HFF-Myc (cell line): Measurements from ENCODE around the gene KRT17.

ENCODE experiments used
- DNase-seq: peaks from one replicate; pipeline ENCODE4 v3.0.0-alpha.2; 2011; ENCODE audit warnings: low read depth; ENCODE audit errors: extremely low read depth
- H3K4me3 ChIP-seq: replicated peaks from 2 replicates; pipeline ENCODE4 v1.5.1; 2011; ENCODE audit warnings: low read depth, mild to moderate bottlenecking, control low read depth, low read length
- TF ChIP-seq, protein P1 (sequence below): IDR thresholded peaks from 2 replicates; pipeline ENCODE4 v1.5.1; 2012; ENCODE audit warnings: mild to moderate bottlenecking, low read depth, low read length, control low read depth; ENCODE audit errors: missing control alignments

KRT17 gene

DNA sequence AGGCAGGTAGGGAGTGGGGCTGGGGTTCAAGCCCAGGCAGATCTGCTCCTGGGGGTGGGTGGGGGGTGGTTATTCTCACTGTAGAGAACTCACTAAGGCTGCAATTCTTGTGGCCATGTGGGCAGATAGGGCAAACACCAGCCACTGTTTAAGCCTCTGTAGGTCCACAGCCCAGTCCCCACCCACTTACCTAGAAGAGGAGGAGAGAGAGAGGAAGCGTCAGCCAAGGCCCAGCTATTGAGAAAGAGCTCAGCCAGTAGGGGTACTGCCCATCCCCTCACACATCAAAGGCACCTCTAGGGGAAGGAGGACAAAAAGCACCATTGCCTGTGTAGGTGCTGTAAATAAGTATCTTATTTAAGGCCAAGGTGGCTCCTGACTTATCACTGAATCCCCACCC, 24.7 kb downstream of the KRT17 start:
- no peak for DNase-seq
- no peak overlapping the region for H3K4me3 ChIP-seq
- TF ChIP-seq, protein P1, sequence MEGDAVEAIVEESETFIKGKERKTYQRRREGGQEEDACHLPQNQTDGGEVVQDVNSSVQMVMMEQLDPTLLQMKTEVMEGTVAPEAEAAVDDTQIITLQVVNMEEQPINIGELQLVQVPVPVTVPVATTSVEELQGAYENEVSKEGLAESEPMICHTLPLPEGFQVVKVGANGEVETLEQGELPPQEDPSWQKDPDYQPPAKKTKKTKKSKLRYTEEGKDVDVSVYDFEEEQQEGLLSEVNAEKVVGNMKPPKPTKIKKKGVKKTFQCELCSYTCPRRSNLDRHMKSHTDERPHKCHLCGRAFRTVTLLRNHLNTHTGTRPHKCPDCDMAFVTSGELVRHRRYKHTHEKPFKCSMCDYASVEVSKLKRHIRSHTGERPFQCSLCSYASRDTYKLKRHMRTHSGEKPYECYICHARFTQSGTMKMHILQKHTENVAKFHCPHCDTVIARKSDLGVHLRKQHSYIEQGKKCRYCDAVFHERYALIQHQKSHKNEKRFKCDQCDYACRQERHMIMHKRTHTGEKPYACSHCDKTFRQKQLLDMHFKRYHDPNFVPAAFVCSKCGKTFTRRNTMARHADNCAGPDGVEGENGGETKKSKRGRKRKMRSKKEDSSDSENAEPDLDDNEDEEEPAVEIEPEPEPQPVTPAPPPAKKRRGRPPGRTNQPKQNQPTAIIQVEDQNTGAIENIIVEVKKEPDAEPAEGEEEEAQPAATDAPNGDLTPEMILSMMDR: no peak

DNA sequence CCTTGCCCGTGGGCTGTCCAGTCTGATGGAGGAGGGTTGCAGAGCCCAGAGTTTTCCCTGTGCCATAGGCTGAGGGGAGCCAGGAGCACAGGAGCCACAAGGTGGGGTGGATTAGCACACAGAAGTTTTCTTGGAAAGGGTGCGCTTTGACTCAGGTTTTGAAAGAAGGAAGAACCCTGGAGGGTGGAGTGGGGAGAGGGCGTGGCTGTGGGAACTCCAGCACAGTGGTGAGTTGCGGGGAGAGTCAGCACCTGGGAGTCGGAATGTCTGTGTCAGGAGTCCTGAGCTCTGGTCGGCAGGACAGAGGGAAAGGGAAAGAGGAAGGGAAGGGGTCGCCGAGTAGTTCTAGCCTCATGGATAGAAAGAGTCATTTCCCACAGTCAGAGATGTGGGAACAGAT, 28.8 kb downstream of the KRT17 start:
- H3K4me3 ChIP-seq: no peak overlapping the region
- no peak for DNase-seq
- TF ChIP-seq, protein P1: no peak

DNA sequence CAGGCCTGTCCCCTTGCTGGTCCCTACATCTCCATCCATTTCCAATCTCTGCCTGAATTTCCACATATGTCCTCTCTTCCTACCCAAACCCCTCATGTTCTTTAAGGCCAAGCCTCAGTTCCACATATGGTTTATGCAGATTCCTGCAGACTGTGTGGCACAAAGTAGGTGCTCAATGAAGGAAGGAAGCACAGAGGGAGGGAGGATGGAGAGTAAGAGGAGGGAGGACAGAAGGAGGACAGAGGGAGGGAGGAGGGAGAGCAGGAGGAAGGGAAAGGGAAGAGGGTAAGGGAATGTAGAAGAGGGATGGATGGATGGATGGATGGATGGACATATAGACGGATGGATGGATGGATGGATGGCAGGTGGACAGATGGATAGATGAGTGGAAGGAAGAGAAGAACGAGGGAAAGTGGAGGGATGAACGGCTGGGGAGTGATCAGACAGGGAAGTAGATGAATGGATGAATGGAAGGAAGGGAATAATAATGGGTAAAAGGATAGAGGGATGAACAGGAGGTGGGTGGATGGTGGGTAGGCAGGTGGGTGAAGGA, 29.9 kb downstream of the KRT17 start:
- TF ChIP-seq, protein P1: no peak
- DNase-seq: no peak
- H3K4me3 ChIP-seq: no peak overlapping the region

DNA sequence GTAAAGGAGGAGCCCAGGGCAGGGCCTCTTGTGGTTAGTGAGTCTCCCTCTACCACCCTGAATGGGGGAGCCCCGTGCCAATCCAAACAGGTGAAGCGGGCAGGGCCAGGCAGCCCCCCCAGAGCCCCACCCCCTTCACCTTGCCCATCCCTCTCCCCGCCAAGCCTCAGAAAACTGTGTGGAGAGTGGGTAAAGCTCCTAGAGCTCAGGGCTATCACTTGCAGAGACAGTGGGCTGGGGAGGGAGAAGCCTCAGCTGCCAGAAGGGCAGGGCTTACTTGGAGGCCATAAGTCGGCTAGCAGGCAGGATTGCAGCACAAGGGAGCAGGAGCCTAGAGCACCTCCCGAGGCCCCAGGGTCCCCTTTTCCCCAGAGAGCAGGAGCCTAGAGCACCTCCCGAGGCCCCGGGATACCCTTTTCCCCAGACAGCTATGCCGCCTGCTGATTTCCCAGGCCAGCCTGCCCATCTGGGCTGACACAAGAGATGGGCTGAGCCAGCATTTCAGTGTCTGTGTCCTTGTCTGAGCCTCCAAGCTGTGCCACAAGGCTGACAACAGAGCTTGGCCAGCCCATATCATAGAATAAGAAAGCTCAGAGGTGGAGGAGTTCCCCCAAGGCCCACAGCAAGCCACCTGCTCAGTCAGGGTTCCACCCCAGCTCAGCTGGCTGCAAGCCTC, 30.9 kb downstream of the KRT17 start:
- TF ChIP-seq, protein P1: no peak
- DNase-seq: no peak
- no peak overlapping the region for H3K4me3 ChIP-seq

DNA sequence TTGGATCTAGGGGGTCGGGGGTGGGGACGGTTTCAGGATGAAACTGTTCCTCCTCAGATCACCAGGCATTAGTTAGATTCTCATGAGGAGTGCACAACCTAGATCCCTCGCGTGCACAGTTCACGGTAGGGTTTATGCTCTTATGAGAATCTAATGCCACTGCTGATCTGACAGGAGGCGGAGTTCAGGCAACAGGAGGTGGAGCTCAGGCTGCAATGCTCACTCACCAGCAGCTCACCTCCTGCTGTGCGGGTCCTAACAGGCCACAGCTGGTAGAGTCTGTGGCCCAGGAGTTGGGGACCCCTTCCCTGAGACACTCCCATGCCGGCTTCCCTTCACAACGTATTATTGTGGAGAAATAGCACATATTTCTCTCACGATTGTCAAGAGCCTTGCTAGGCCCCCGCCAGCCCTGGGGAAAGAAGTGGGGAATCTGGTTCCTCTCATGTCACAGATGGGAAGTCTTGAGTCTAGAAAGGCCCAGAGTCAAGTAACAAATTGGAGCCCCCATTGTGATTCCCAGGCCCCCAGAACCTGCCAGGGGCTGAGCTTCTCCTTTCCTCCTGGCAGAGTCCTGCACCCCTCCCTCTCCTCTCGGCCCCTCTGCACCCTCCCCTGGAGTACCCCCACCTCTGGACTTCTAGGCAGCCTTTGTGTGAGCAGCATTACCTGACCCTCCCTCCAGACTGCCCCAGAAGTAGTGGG, 31.6 kb downstream of the KRT17 start:
- H3K4me3 ChIP-seq: no peak overlapping the region
- TF ChIP-seq, protein P1: no peak
- no peak for DNase-seq

DNA sequence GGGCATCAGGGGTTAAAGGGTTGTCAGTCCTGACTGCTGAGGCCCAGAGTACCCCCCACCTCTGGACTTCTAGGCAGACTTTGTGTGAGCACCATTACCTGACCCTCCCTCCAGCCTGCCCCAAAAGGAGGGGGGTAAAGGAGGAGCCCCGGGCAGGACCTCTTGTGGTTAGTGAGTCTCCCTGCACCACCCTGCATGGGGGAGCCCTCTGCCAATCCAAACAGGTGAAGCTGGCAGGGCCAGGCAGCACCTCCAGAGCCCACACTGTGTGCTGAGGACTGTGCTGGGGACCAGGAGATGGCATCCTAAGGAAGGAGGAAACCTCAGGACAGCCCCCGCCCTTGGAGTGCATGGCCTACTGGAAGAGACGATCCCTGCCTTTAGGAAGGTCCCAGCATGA, 35.1 kb downstream of the KRT17 start:
- DNase-seq: no peak
- TF ChIP-seq, protein P1: no peak
- no peak overlapping the region for H3K4me3 ChIP-seq
